Dedifferentiated amniotic fluid mesenchymal stem cell (primary cell): Measurements from ENCODE around the gene GALNT12.

Experiments
- DNase-seq: peaks from one replicate; pipeline ENCODE4 v3.0.0-alpha.2; 2016; ENCODE audit errors: extremely low spot score

GALNT12 gene

DNA sequence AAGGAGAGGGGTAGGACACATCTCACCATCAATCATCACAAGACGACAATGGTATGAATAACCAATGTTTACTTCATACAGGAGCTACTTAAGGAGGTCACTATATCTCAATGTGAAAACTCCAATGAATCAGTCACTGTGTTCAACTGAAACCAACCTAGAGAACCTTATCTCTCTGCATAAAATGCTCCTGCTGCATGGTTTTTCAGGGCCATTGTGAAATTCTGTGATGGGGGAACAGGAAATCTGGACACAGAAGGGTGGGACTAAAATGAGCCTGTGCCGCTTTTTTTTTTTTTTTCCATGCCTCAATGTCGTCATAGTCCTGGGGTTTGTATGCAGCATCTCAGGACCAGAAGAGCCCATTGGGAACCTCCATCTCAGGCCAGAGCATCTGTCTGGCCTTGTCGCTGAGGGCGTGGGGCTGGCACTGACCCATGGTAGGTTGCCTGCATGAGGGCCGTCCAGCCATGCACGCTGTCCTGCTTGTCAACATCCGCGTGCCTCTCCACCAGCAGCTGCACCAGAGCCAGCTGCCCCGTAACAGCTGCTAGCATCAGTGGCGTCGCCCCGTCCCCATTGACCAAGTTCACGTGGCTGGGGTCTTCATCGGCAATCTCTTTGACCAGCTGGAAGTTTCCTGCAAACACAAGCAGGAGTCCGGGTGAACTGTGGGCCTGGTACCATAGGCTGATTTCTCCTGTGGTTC is 23.8 kb upstream of the GALNT12 start:
- no peak for DNase-seq

- no peak for DNase-seq
Observed at GRCh38 chr9:98784831-98785806, 22.4 kb upstream of the GALNT12 start.

GRCh38 chr9:98786750-98787510 is 20.5 kb upstream of the GALNT12 start:
- DNase-seq, result no peak

DNA sequence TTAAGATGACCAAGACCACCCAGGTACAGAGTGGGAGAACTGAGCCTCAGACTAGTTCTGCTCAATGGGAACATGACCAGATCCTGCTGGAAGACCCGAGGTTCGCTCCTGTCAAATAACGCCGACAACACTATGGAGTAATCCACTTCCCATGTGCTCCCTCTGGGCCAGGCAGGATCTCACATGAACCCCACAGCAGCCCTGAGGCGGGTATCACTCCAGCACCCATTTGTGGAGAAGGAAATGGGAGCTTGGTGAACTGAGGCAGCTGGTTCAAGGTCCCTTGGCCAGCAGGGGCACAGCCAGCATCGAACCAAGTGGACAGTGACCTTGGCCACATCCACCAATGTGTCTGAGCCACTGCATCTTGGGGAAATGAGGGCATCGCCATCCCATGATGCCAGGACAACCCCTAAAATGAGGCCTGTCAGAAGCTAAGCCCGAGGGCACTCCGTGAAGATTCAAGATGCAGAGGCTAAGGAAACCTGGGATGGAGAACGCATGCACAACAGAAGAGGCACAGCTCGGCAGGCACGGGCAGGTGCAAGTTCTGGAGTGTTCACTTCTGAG is 19.6 kb upstream of the GALNT12 start:
- no peak for DNase-seq

GRCh38 chr9:98789483-98790133 is 17.9 kb upstream of the GALNT12 start:
- no peak for DNase-seq

GRCh38 chr9:98790134-98790841 is 17.2 kb upstream of the GALNT12 start:
- no peak for DNase-seq

GRCh38 chr9:98790842-98791607 is 16.4 kb upstream of the GALNT12 start:
- DNase-seq, result peak; percentile 93

DNA sequence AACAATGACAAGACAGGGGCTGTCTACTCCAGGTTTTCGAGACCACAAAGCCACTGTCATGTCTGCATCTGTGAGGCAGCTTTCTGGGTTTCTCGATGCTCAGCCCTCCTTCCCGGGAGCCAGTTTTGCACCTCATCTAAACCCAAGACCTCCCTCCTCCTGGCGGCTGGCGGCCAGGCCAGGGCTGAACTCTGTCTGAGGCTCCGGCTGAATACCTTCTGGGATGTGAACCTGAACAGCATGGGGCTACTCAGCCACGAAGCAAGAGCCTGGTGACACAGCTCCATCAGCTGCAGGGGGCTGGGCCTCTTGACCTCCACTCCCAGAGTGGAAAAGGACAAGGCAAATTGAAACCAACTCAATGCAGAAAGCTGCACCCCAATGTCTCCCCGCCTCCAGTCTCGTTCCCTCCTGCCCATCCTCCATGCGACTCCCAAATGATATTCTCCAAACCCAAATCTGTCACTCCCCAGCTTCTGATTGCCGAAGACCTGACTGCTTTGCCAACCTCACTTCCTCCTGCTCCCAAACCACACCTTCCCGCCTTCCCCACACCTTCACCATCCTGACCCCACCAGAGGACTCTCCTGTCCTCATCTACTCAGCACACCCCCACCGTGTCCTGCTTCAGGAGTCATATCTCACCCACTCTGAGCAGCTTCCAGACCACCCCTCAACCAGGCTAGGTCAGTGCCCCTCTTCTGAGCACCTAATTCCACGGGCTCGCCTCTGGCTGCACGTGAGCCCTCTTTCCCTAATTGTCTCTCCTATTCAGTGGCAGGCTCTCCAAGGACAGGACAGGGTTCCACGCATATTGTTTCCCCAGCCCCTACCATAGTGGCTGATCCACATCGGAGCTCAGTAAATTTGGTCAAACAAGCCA is 15.6 kb upstream of the GALNT12 start:
- DNase-seq, result no peak

DNA sequence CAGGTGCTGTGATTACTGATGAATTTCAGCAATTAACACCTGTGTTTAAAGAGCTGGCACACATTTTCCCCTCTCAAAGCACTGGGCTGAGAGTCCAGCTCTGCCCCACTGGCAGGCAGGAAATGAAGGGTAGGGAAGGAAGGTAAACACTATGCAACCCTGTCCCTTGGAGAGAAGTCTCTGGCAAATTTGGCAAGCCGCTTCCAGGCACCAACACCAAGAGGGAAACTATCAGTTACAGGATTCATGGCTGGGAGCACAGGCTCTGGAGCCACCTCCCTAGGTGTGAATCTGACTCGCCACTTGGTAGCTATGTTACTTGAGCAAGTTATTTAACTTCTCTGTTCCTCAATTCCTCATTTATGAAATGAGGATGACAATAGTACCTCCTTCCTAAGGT is 14.4 kb upstream of the GALNT12 start:
- DNase-seq, result no peak

- no peak for DNase-seq
Observed at GRCh38 chr9:98794802-98795201, 12.7 kb upstream of the GALNT12 start.

DNA sequence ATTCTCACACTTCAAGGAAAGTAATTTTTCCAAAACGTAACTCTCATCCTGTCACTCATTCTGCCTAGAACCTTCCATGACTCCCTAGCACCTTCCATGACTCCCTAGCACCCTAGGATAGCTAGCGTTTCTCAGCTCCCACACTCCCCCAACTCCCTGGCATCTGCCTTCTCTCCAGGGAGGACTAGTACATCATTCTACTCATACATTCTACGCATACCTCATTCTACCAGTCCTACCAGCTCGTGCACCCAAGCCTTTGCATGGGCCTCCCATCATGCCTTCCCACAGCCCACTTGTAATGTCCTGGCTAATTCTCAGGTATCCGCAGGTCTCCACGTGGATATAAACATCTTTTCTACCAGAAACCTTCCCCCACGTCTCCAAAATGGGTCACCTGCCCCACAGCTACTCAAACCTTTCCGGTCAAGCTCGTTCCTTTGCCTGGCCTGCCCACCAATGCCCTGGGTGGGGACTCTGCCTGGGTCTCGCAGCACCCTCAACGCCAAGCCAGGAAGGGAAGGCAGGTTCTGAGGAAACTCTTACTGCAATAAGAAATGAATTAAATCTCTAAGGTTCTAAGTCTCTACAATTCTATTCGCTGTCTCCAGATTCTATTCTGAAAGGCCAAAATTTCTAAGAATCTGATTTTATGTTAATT is 12.0 kb upstream of the GALNT12 start:
- no peak for DNase-seq

GRCh38 chr9:98795970-98796363 is 11.5 kb upstream of the GALNT12 start:
- DNase-seq, result no peak

GRCh38 chr9:98796364-98797101 is 10.9 kb upstream of the GALNT12 start, which contains the start of gene ANKS6:
Gene ANKS6 (minus strand): TSS chr9:98796555. CDS start chr9:98796491, 64 bp downstream.
- peak; percentile 58 for DNase-seq

DNA sequence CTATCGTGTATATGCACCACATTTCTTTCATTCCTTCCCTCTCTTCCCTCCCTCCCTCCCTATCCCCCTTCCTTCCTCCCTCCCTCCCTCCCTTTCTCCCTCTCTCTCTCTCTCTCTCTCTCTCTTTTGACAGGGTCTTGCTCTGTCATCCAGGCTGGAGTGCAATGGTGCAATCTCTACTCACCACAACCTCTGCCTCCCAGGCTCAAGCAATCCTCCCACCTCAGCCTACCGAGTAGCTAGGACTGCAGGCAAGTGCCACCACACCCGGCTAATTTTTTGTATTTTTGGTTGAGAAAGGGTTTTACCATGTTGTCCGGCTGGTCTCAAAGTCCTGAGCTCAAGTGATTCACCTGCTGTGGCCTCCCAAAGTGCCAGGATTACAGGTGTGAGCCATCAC is 10.0 kb upstream of the GALNT12 start:
- DNase-seq, result no peak

DNA sequence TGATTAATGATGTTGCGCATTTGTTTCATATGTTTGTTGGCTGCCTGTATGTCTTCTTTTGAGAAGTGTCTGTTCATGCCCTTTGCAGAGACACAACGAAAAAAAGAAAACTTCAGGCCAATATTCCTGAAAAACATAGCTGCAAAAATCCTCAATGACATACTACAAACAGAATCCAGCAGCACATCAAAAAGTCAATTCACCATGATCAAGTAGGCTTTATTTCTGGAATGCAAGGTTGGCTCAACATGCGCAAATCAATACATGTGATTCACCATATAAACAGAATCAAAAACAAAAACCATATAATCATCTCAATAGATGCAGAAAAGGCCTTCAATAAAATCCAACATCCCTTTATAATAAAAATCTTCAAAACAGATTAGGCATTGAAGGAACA is 9.2 kb upstream of the GALNT12 start:
- no peak for DNase-seq

- DNase-seq, result no peak
Observed at GRCh38 chr9:98801561-98801960, 5.9 kb upstream of the GALNT12 start.

GRCh38 chr9:98801969-98802371 is 5.5 kb upstream of the GALNT12 start:
- no peak for DNase-seq

GRCh38 chr9:98804083-98804482 is 3.4 kb upstream of the GALNT12 start:
- no peak for DNase-seq
